ENCODE measurements around the gene SSH3.

Gene SSH3

GRCh38 chr11:67280341-67280787 is 23.0 kb upstream of the SSH3 start:
- no peak for DNase-seq

- DNase-seq, result no peak
These were observed 22.4 kb upstream of the SSH3 start for GRCh38 chr11:67280788-67281551.

GRCh38 chr11:67281552-67282150 is 21.7 kb upstream of the SSH3 start:
- DNase-seq, result no peak

GRCh38 chr11:67282155-67282875 is 21.0 kb upstream of the SSH3 start:
- DNase-seq, result no peak

- no peak for DNase-seq
These were observed 20.4 kb upstream of the SSH3 start for GRCh38 chr11:67282876-67283371.

GRCh38 chr11:67283481-67283963 is 19.8 kb upstream of the SSH3 start:
- DNase-seq, result peak; percentile 89 to 94 (median 92)

GRCh38 chr11:67284811-67285540 is 18.4 kb upstream of the SSH3 start:
- DNase-seq, result peak in 1 of 3 donors; percentile 31

- peak; percentile 65 to 72 (median 69) for DNase-seq
These were observed 17.5 kb upstream of the SSH3 start for GRCh38 chr11:67285541-67286498.

- DNase-seq, result peak; percentile 89 to 94 (median 92)
These were observed 16.6 kb upstream of the SSH3 start for GRCh38 chr11:67286621-67287333.

GRCh38 chr11:67287355-67288197 is 15.8 kb upstream of the SSH3 start:
- DNase-seq, result no peak

- peak in 1 of 3 donors; percentile 33 for DNase-seq
These were observed 15.2 kb upstream of the SSH3 start for GRCh38 chr11:67288198-67288451.

- DNase-seq, result peak; percentile 96 to 97 (median 96)
These were observed 14.7 kb upstream of the SSH3 start for GRCh38 chr11:67288452-67289225.

GRCh38 chr11:67289226-67289650 is 14.1 kb upstream of the SSH3 start, which contains the start of gene ANKRD13D:
Gene ANKRD13D, plus strand, starts transcription at chr11:67289303. Its CDS starts 158 bp downstream, at chr11:67289461.
- peak in 1 of 3 donors; percentile 94 for DNase-seq

GRCh38 chr11:67289651-67290479 is 13.5 kb upstream of the SSH3 start:
- DNase-seq, result peak; percentile 38 to 60 (median 50)

- DNase-seq, result no peak
These were observed 12.5 kb upstream of the SSH3 start for GRCh38 chr11:67290801-67291200.

- DNase-seq, result no peak
These were observed 11.6 kb upstream of the SSH3 start for GRCh38 chr11:67291481-67292381.

GRCh38 chr11:67292671-67293070 is 10.7 kb upstream of the SSH3 start:
- DNase-seq, result no peak
